ENCODE data around the gene UBE3B.

The UBE3B gene

GRCh38 chr12:109463756-109464155 lies 13.7 kb upstream of the UBE3B start:
- no peak overlapping the region for H3K4me3 ChIP-seq (ENCODE audit: low read length)
- TF ChIP-seq CTCF (IDR thresholded peaks at IDR 0.05; ENCODE audit: low read depth, low read length, poor library complexity, severe bottlenecking) (no peak), EZH2phosphoT487 (IDR thresholded peaks at IDR 0.05; ENCODE audit: borderline replicate concordance, low read length) (no peak)
- H3K36me3 ChIP-seq (ENCODE audit: control insufficient read depth, low read length): peaks cover 19% of the 10 kb centered on the region
- no peak overlapping the region for H3K4me2 ChIP-seq (ENCODE audit: low read length)
- H3K9me2 ChIP-seq (replicated peaks; ENCODE audit: control insufficient read depth, low read length): no peaks in the 10 kb centered on the region
- no peaks in the 10 kb centered on the region for H3K27me3 ChIP-seq (ENCODE audit: control insufficient read depth, low read length)
- no peaks in the 10 kb centered on the region for H3K9me3 ChIP-seq (ENCODE audit: control insufficient read depth, insufficient read depth, low read length)
- peaks cover 56% of the 10 kb centered on the region for H3K79me2 ChIP-seq (ENCODE audit: control insufficient read depth, low read length)
- 0 out of 2 replicates have a peak, but pooled peaks cover 11% of the 10 kb centered on the region for H4K20me1 ChIP-seq (ENCODE audit: control insufficient read depth, insufficient read depth, low read depth, low read length)
- H3K27ac ChIP-seq (ENCODE audit: low read depth, low read length): no peak overlapping the region
- peaks cover 15% of the 10 kb centered on the region for H3K4me1 ChIP-seq (ENCODE audit: control insufficient read depth, low read length)
- no peaks in the 10 kb centered on the region for H3F3A ChIP-seq (ENCODE audit: control insufficient read depth, insufficient read depth)

GRCh38 chr12:109464642-109465351 lies 12.6 kb upstream of the UBE3B start:
- TF ChIP-seq CTCF (IDR thresholded peaks at IDR 0.05; ENCODE audit: low read depth, low read length, poor library complexity, severe bottlenecking) (no peak), EZH2phosphoT487 (IDR thresholded peaks at IDR 0.05; ENCODE audit: borderline replicate concordance, low read length) (no peak)
- no peak overlapping the region for H3K4me2 ChIP-seq (ENCODE audit: low read length)
- H3K9me2 ChIP-seq (replicated peaks; ENCODE audit: control insufficient read depth, low read length): no peaks in the 10 kb centered on the region
- no peak overlapping the region for H3K4me3 ChIP-seq (ENCODE audit: low read length)
- 0 out of 2 replicates have a peak, but pooled peaks cover 11% of the 10 kb centered on the region for H4K20me1 ChIP-seq (ENCODE audit: control insufficient read depth, insufficient read depth, low read depth, low read length)
- H3K27ac ChIP-seq (ENCODE audit: low read depth, low read length): no peak overlapping the region
- H3K9me3 ChIP-seq (ENCODE audit: control insufficient read depth, insufficient read depth, low read length): no peaks in the 10 kb centered on the region
- no peaks in the 10 kb centered on the region for H3F3A ChIP-seq (ENCODE audit: control insufficient read depth, insufficient read depth)
- H3K79me2 ChIP-seq (ENCODE audit: control insufficient read depth, low read length): peaks cover 64% of the 10 kb centered on the region
- H3K27me3 ChIP-seq (ENCODE audit: control insufficient read depth, low read length): no peaks in the 10 kb centered on the region
- H3K36me3 ChIP-seq (ENCODE audit: control insufficient read depth, low read length): peaks cover 29% of the 10 kb centered on the region
- H3K4me1 ChIP-seq (ENCODE audit: control insufficient read depth, low read length): peaks cover 15% of the 10 kb centered on the region

DNA sequence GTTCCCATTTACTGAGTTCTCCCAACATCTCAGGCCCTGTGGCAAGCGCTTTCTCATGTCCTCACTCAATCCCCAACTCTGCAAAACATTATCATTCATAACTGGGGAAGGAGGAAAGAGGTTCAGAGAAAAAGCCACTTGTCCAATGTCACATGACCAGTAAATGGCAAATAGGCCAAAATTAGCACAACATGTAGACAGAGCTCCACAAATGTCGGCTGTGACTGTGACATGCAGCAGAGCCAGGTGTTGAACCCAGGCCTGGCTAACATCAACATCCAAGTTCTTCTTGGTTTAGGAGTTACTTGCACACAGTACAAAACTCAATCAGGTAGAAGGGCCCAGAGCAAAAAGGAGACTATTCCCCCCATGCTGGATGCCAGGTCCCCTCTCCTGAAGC lies 11.1 kb upstream of the UBE3B start:
- TF ChIP-seq EZH2phosphoT487 (IDR thresholded peaks at IDR 0.05; ENCODE audit: borderline replicate concordance, low read length): no peak
- TF ChIP-seq CTCF (IDR thresholded peaks at IDR 0.05; ENCODE audit: low read depth, low read length, poor library complexity, severe bottlenecking): no peak
- Histone ChIP-seq H3K9me3 (ENCODE audit: control insufficient read depth, insufficient read depth, low read length) (no peaks in the 10 kb centered on the region), H3K9me2 (replicated peaks; ENCODE audit: control insufficient read depth, low read length) (no peaks in the 10 kb centered on the region), H3F3A (ENCODE audit: control insufficient read depth, insufficient read depth) (no peaks in the 10 kb centered on the region), H3K36me3 (ENCODE audit: control insufficient read depth, low read length) (peaks cover 24% of the 10 kb centered on the region), H3K4me2 (ENCODE audit: low read length) (no peak overlapping the region), H3K4me3 (ENCODE audit: low read length) (no peak overlapping the region), H3K79me2 (ENCODE audit: control insufficient read depth, low read length) (peaks cover 71% of the 10 kb centered on the region), H3K27ac (ENCODE audit: low read depth, low read length) (no peak overlapping the region), H4K20me1 (ENCODE audit: control insufficient read depth, insufficient read depth, low read depth, low read length) (0 out of 2 replicates have a peak, but pooled peaks cover 11% of the 10 kb centered on the region), H3K4me1 (ENCODE audit: control insufficient read depth, low read length) (peaks cover 9% of the 10 kb centered on the region), H3K27me3 (ENCODE audit: control insufficient read depth, low read length) (no peaks in the 10 kb centered on the region)

Data from DOHH2 (cell line).